ENCODE results near the gene NPNT. TPM values are rescaled to one million over a fixed set of nuclear protein-coding genes. Genes with fewer than 3 reads are reported as not detected.

The NPNT gene
- total RNA-seq, 1 experiment from 2014 or later: 42.1 TPM

- Histone ChIP-seq H3K9me3 (no peaks in the 10 kb centered on the region), H3K4me3 (ENCODE audit: low read depth, low read length) (no peak overlapping the region), H3K27me3 (replicated peaks; ENCODE audit: control insufficient read depth, insufficient read depth, low read length) (no peaks in the 10 kb centered on the region), H3K36me3 (ENCODE audit: control insufficient read depth, insufficient read depth, low read length) (no peaks in the 10 kb centered on the region), H3K4me1 (no peaks in the 10 kb centered on the region)
- H3K27me3 Mint-ChIP-seq (ENCODE audit: insufficient read depth, unreplicated experiment): no peaks in the 10 kb centered on the region
- TF ChIP-seq CTCF (IDR thresholded peaks at IDR 0.05; ENCODE audit: insufficient read depth in 1 of 2, low read depth in 1 of 2, low read length in 1 of 2, severe bottlenecking in 1 of 2, unreplicated experiment in 1 of 2): no peak
- DNase-seq: no peak
- H3K36me3 Mint-ChIP-seq (ENCODE audit: insufficient read depth, unreplicated experiment): no peaks in the 10 kb centered on the region
- CTCF ChIA-PET: interaction anchor here (0.6 kb wide), 1 partner anchor 12 kb away, joined by 3 read pairs; no protein-coding TSS in a partner anchor
- BruUV-seq (replicated peaks): no TSS peak
- H3K4me3 Mint-ChIP-seq (ENCODE audit: unreplicated experiment): no peak overlapping the region
- no peak overlapping the region for H3K27ac Mint-ChIP-seq (ENCODE audit: unreplicated experiment)
- H3K9me3 Mint-ChIP-seq (ENCODE audit: unreplicated experiment): no peaks in the 10 kb centered on the region
- H3K4me1 Mint-ChIP-seq (ENCODE audit: low read depth, unreplicated experiment): no peaks in the 10 kb centered on the region
- POLR2A ChIA-PET: no interaction called here
- intact Hi-C loops (cut with micrococcal nuclease; ENCODE audit: unreplicated experiment): no loop called here
Observed at GRCh38 chr4:105989485-105990242, 94.4 kb downstream of the NPNT start.

GRCh38 chr4:105990933-105991332, 95.7 kb downstream of the NPNT start:
- H3K4me1 ChIP-seq: no peaks in the 10 kb centered on the region

GRCh38 chr4:105991726-105992125, 96.5 kb downstream of the NPNT start:
- no peak overlapping the region for H3K27ac Mint-ChIP-seq (ENCODE audit: unreplicated experiment)
- ChIA-PET CTCF (no interaction called here), POLR2A (no interaction called here)
- TF ChIP-seq CTCF (IDR thresholded peaks at IDR 0.05; ENCODE audit: insufficient read depth in 1 of 2, low read depth in 1 of 2, low read length in 1 of 2, severe bottlenecking in 1 of 2, unreplicated experiment in 1 of 2): no peak
- no peak overlapping the region for H3K4me3 Mint-ChIP-seq (ENCODE audit: unreplicated experiment)
- Histone ChIP-seq H3K36me3 (ENCODE audit: control insufficient read depth, insufficient read depth, low read length) (no peaks in the 10 kb centered on the region), H3K27me3 (replicated peaks; ENCODE audit: control insufficient read depth, insufficient read depth, low read length) (no peaks in the 10 kb centered on the region), H3K4me1 (no peaks in the 10 kb centered on the region; the same call in 1 of the 2 replicates), H3K4me3 (ENCODE audit: low read depth, low read length) (no peak overlapping the region), H3K9me3 (no peaks in the 10 kb centered on the region)
- no TSS peak for BruUV-seq (replicated peaks)
- H3K27me3 Mint-ChIP-seq (ENCODE audit: insufficient read depth, unreplicated experiment): no peaks in the 10 kb centered on the region
- intact Hi-C loops (cut with micrococcal nuclease; ENCODE audit: unreplicated experiment): no loop called here
- no peaks in the 10 kb centered on the region for H3K36me3 Mint-ChIP-seq (ENCODE audit: insufficient read depth, unreplicated experiment)
- peaks cover under 1% of the 10 kb centered on the region for H3K4me1 Mint-ChIP-seq (ENCODE audit: low read depth, unreplicated experiment)
- no peak for DNase-seq
- no peaks in the 10 kb centered on the region for H3K9me3 Mint-ChIP-seq (ENCODE audit: unreplicated experiment)

More at GRCh38 chr4:105990933-105991332, 95.7 kb downstream of the NPNT start:
- no TSS peak for BruUV-seq (replicated peaks)
- Mint-ChIP-seq H3K27ac (ENCODE audit: unreplicated experiment) (no peak overlapping the region), H3K36me3 (ENCODE audit: insufficient read depth, unreplicated experiment) (no peaks in the 10 kb centered on the region), H3K27me3 (ENCODE audit: insufficient read depth, unreplicated experiment) (no peaks in the 10 kb centered on the region), H3K4me3 (ENCODE audit: unreplicated experiment) (no peak overlapping the region), H3K9me3 (ENCODE audit: unreplicated experiment) (no peaks in the 10 kb centered on the region), H3K4me1 (ENCODE audit: low read depth, unreplicated experiment) (no peaks in the 10 kb centered on the region)
- Histone ChIP-seq H3K27me3 (replicated peaks; ENCODE audit: control insufficient read depth, insufficient read depth, low read length) (no peaks in the 10 kb centered on the region), H3K9me3 (no peaks in the 10 kb centered on the region), H3K4me3 (ENCODE audit: low read depth, low read length) (no peak overlapping the region), H3K36me3 (ENCODE audit: control insufficient read depth, insufficient read depth, low read length) (no peaks in the 10 kb centered on the region)
- DNase-seq: no peak
- ChIA-PET CTCF (no interaction called here), POLR2A (no interaction called here)
- intact Hi-C loops (cut with micrococcal nuclease; ENCODE audit: unreplicated experiment): no loop called here
- no peak for TF ChIP-seq CTCF (IDR thresholded peaks at IDR 0.05; ENCODE audit: insufficient read depth in 1 of 2, low read depth in 1 of 2, low read length in 1 of 2, severe bottlenecking in 1 of 2, unreplicated experiment in 1 of 2)

Measured in Caco-2 (cell line).